Epithelial cell of esophagus (primary cell): Measurements from ENCODE around the gene SCUBE1.

ENCODE experiments used
- DNase-seq: peaks from one replicate; pipeline ENCODE4 v3.0.0; 2010; ENCODE audit warnings: low read depth
- H3K4me3 ChIP-seq: 2 replicates; pipeline ENCODE4 v1.5.1; 2011; ENCODE audit warnings: mild to moderate bottlenecking, low read length, control low read depth
- CTCF ChIP-seq: IDR thresholded peaks from 2 replicates; pipeline ENCODE4 v1.5.1; 2011; ENCODE audit warnings: low read depth, mild to moderate bottlenecking, low read length, control low read depth, inconsistent platforms; ENCODE audit not compliant: insufficient read depth; ENCODE audit errors: missing control alignments

The SCUBE1 gene

GRCh38 chr22:43256569-43256968, 86.6 kb downstream of the SCUBE1 start:
- no peak for TF ChIP-seq CTCF
- no peak overlapping the region for H3K4me3 ChIP-seq
- DNase-seq: no peak

- no peak for TF ChIP-seq CTCF
- H3K4me3 ChIP-seq: no peak overlapping the region
- no peak for DNase-seq
Measured at GRCh38 chr22:43255299-43255698, 87.9 kb downstream of the SCUBE1 start.

GRCh38 chr22:43253839-43254238, 89.3 kb downstream of the SCUBE1 start:
- no peak overlapping the region for H3K4me3 ChIP-seq
- no peak for DNase-seq
- TF ChIP-seq CTCF: no peak

- no peak overlapping the region for H3K4me3 ChIP-seq
Measured at GRCh38 chr22:43252319-43252718, 90.9 kb downstream of the SCUBE1 start.

GRCh38 chr22:43249789-43250471, 93.2 kb downstream of the SCUBE1 start:
- DNase-seq: no peak
- no peak for TF ChIP-seq CTCF
- no peak overlapping the region for H3K4me3 ChIP-seq

More at GRCh38 chr22:43252319-43252718, 90.9 kb downstream of the SCUBE1 start:
- DNase-seq: no peak
- TF ChIP-seq CTCF: no peak

GRCh38 chr22:43247546-43248260, 95.5 kb downstream of the SCUBE1 start:
- TF ChIP-seq CTCF: no peak
- H3K4me3 ChIP-seq: no peak overlapping the region
- DNase-seq: peak; percentile 23
